CD4-positive, alpha-beta T cell treated with Interleukin-17A for 1 hour (primary cell): ENCODE data around the gene HOXA5.

ENCODE experiments used
- DNase-seq: peaks from one replicate; pipeline ENCODE4 v3.0.0-alpha.2; 2020

Gene HOXA5

DNA sequence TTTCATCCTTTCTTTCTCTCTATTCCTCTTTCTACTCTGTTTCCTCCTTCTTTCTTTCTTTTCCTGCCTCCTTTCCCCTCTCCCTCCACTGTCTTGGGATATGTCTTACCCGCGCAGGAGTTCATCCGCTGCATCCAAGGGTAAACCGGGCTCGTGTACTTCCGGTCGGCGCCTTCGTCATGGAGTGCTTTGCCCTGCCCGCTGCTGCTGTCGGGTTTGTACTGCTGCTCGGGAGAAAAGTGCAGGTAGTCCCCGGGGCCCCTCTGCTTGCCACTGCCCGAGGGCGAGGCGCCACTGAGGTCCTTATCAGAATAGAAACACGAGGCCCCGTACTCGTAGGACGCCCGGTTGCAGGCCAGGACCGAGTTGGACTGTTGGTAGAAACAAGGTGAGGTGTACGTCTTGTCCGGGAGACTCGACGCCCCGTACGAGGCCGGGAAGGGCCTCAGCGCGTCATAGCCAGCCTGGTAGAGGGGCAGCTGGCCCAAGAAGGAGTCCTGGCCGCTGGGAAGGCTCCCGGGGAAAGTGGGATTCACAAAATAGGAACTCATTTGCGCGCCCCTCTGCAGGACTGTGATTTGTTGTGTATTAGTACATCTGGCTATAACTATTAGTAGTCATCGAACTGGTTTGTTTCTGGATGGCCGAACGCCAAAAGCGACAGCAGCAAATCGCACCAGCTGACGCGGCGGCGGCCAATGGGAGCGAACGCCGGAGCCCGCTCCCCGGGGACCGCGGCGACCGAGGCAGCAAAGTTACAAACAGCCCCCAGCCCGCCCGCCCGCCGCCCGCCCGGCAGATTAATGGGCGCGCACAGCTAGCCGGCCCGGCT, 3.9 kb upstream of the HOXA5 start, which contains the start of gene HOXA6:
Gene HOXA6, minus strand, starts transcription at position 576 of the 832 bp plus-strand sequence. Its CDS starts 25 bp downstream, at position 551.
- no peak for DNase-seq

DNA sequence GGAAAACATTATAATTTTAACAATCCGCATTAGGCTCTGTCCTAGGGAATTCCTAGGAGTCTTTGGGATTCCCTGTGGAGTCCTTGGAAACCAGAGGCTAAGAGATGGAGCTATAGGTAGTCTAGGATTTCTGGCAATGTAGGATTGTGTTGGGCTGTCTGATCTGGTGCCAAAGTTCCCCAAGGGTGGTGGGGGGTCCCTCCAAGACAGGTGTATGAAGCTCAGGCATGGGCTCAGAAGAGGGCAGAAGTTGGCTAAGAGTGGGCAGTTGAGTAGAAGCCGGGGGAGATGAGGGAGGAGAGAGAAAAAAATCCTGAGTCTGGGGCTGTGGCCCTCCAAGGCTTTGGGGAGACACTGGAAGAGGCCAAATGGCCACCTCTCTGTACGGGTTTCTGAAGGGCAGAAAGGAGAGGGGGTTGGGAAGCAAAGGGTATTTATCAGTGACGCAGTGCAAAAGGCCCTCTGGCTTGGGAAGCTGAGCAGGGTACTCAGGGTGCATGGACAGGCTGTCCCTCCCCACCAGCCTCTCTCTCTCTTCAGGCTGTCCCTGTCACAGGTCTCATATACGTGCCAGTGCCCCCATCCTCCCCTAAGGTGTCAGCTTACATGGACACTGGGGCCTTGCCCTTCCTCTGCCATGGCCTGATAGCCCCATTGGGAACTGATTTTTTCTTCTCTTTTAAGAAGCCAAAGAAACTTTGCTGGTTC, 3.2 kb upstream of the HOXA5 start:
- no peak for DNase-seq

DNA sequence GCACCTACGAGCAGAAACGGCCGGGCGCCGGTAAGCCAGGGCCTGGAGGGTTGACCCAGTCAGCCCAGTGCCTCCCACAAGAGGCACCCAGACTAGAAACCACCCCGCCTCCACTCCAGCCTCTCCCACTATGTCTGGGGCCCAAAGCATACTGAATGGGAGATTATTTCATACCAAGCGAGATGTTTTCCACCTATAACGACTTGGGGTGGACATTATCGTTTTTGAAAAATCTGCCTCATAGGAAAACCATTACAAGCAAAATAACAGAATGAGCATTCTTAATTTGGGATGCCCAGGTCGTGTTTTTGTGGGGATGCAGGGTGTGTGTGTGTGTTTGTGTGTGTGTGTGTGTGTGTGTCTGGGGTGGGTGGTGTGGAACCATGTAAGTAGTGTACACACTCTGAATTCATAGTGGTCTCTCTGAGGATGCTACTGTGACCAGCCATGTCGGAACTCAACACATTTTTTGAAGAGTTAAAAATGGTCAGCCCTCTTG, 2.5 kb upstream of the HOXA5 start:
- DNase-seq = no peak

DNA sequence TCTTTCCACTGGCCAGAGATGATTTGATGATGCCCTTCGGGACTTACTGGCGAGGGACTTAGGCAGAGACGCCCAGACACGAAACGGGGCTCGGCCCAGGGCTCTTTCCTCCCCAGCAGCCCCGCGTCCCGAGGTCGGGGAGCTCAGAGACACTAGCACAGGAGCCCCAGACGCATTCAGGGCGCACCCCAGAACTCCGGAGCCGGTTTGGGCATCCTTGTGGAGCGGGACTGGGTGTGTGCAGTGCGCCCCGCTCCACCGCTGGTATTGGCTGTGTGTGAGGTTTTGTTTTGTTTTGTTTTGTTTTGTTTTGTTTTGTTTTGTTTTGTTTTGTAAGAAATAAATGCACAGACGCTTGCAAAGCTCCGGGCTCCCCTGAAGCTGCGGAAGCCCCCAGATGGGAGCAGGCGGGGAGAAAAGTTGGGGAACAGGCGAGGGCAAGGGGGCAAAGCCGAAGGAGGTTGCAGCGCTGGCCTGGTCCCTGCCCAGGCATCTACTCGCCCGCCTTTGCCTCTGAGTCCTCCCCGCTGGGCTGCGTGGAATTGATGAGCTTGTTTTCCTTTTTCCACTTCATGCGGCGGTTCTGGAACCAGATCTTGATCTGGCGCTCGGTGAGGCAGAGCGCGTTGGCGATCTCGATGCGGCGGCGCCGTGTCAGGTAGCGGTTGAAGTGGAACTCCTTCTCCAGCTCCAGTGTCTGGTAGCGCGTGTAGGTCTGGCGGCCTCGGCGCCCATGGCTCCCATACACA, 1.9 kb upstream of the HOXA5 start:
- DNase-seq = no peak

DNA sequence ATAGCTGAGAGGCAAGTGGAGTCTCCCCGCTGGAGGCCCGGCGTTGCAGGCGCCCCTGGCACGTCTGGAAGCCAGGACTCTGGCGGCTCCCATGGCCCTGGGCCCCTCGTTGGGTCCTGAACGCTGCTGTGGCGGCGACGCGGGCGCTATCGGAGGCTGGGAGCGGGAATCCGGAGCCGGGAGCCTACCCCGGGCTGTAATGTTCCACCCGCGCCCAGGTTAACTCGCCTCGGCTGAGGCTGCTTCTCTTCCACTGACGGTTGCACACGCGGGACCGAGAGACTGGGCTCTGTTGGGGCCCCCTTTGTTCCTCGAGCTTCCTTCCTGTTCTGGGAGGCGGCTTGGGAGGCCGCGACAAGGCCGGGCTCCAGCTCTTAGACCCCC, 1.3 kb upstream of the HOXA5 start:
- no peak for DNase-seq

DNA sequence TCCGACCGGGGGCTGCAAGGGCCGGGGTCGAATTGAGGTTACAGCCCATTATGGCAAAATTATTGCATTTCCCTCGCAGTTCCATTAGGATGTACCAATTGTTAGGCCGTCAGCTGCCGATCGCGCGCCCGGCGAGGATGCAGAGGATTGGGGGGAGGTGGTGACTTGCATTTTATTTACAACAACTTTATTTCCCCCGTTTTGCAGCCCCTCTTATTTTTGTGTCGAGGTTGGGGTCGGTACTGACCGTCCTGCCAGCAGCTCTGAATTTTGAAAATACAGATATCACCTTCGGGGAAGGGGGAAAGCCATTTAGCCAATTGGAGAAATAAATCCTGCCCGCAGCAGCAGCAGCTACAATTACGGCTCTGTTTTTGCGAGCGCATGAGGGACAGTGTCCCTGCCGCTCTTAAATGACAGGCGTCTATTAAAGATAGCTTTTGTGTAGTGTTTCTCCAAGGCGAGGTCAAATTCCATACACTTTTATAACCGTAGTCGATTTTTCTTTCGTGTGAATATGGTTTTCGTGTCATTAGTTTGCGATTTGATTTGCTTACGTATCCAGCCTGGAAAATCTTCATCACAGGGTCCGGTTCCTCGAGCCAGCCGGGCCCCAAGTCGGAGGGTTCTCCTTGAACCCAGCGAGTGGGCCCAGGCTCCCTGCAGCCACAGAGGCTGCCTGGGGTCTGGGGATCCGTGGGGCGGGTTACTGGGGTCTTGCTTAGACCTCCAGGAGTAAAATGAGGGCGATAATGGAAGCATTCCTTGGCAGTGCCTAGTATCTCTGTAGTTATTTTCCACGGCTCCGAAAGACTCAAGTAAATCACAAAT, 684 bp upstream of the HOXA5 start:
- DNase-seq = no peak

DNA sequence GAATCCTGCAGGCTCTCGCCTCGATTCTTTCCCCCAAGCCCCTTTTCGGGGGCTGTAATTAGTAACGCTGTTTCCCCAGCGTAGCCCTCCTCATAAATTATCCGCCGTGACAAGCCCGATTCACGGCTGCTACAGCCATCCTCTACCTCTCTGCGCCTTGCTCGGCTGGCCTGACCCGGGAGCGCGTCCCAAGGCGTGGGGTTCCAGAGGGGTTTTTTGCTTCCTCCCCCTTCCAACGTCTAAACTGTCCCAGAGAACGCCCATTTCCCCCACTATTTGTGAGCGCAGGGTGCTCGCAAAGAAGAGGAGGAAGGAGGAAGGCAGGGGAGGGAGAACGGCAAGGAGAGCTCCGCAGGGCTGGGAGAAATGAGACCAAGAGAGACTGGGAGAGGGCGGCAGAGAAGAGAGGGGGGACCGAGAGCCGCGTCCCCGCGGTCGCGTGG, 880 bp downstream of the HOXA5 start:
- no peak for DNase-seq

DNA sequence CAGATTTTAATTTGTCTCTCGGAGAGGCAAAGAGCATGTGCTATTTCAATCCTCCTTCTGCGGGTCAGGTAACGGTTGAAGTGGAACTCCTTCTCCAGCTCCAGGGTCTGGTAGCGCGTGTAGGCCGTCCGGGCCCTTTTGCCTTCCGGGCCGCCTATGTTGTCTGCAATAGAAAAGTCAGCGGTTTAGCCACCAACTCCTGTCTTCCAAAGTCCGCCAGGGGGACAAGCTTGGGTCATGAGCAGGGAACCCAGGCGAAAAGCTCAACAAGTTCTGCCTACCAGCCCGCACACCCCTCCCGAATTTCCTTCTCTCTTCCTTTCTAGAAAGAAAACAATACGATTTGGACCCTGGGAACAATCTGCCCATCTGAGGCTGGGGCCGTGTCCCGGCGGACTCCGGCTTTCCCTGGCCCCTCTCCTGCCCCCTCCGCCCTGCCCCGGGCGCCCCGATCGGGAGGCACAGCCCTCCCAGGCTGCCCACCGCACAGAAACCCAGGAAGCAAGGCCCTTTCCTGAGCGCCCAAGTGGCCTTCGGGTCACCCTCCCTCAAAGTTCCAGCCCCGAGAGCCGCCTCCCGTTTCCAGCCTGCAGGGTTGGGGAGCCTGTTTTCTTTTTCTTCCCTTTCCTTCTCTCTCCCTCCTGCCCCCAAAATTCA, 1.4 kb downstream of the HOXA5 start:
- DNase-seq = no peak

DNA sequence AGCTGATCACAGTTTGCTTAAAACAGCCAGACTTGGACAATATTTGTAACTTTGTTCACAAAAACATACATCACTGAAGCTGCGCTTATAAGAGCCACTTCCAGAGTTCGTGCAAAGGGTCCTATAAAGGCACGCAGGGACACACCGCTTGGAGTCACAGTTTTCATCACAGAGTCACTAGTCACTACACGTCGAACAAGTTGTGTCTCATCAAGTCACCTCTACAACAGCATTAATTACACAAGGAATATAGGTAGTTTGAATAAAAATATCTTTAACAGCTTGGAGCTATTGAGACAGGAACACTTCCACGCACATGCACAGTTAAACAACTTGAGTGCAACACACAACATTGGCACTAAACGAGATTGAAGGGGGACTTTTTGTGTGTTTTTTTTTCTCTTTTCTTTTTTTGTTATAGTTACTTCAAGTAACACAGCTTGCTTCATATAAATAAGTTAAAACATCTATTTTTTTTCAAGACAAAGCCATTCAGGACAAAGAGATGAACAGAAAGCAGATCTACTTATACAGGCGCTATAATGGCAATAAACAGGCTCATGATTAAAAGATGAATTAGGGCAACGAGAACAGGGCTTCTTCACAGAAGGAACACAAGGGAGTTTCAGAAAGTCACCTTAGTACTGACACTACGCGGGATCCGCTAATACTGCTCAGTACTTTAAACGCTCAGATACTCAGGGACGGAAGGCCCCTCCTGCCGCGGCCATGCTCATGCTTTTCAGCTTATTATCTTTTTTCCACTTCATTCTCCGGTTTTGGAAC, 2.2 kb downstream of the HOXA5 start:
- no peak for DNase-seq

DNA sequence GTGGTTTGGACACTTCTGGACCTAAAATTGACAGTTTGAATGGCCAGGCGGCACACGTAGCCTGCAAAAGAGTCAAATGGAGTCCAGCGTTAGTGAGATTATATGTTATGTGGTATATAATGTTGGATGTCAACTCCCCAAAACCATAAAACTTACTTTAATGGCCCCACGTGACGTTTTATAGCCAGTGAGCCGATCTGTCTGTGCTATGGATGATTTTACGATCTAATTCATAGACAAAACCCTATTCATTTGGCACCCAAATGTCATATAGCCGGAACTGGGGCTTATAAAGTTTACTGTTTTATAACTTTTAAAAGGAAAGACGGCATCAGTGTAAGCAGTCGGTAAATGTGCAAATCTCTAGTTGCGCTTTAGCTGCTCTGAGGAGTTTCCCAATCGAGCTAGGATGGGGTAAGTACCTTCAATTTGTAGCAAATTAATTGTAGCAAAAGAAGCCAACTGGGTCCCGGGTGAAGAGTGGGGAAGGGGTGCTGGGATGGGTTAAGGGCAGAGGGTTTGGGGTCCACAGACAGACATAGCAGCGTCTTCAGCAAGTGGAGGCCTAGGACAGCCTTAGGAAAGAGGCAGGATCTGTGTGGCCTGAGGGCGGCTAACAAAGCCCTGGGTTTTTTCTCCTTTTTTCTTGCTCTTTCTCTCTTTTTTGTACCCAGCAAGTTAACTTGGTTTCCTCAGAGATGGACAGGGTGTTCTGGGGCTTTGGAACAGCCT, 3.2 kb downstream of the HOXA5 start:
- no peak for DNase-seq

DNA sequence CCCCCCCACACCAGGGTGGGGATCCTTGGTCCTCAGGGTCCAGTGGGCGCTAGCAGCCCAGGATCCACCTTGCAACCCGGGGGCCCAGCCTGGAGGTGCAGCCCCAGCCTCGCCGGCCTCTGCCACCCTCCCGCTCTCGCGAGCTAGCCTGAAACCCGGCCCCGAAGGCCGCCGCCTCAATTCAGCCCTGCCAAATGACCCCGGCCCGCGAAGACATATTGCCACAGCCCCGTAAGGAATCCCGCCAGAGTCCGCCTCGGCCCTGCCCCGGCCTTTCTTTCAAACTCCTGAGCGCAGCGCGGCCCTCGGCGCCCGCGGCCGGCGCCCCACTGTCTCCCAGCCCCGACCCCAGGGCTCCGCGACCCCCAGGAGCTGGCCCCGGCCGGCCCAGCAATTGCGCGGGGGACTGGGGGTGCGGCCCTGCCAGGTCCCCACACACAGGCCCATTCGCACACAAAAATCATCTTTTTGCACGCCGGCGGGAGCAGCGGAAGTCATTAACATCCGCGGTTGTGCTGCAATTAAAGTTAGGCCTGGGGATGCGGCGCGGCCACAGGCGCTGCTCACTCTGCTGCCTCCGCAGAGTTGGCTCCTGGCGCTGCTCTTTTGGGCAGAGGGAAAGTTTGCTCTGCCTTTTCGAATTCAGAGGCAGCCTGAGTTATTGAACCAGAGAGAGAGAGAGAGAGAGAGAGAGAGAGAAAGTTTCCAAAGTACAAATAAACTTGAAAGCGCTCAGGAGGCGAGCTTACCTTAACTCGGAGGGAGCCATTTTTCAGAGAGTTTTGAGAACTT, 4.0 kb downstream of the HOXA5 start:
- DNase-seq = no peak

DNA sequence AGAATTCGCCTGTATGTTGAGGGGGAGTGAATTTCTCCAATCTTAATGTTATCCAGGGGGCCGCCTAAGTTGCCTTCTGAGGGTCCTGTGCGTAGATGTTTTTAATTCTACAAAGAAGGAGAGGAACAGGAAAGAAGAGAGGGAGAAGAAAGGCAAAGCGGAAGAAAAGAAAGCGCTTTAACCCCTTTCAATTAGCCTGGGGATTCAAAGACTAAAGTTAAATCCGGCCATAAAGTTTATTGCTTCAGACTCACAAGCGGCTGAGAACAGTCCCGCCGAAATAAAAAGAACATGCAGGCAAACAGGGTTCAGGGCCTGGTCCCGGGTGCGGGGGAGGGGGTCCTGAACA, 4.5 kb downstream of the HOXA5 start:
- no peak for DNase-seq

DNA sequence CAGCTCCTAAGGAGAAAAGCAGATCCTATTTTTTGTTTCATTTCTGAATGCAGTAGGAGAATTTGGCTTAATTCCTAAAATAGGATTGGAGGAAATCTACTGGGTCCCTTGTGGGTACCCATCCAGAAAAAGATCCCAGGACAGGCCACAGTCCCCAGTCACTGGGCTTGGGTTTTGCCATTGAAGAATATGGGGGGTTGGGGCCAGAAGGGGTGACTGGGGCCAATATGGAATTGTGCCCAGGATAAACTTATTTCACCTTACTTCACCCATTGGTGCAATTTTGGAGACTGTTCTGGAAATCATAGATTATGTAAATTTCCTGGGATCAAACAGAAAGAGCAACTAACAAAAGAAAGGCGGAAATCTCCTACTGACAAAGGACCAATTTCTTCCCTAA, 5.0 kb downstream of the HOXA5 start:
- DNase-seq = no peak

DNA sequence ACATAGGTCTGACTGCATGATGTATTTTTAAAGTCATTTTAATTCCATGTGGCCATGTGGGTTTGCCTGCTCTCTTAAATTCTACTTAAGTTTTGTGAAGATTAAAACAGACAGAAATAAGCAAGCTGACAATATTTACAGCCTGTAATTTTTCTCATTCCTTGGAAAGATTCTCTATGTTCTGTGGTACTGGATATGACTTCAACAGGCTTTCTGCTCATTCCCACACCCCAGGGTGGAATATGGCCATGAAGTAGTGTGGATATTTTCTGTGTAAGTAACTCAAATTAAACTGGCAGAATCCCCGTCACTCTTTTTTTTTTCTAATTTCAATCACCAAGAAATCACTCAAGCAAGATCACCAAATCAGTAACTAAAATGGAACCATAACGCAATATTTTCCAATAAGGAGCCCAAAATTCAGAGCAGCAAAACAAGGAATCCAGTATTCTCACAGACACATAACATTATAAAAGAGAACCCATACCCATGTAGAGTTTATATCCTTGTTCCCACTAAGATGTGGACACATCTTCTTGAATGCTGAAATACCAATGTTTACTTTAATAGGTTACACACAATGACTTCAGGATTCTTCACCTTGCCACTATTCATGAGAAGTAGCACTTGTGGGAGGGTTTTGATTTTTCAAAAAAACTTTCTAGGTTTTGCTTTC, 5.7 kb downstream of the HOXA5 start:
- no peak for DNase-seq

DNA sequence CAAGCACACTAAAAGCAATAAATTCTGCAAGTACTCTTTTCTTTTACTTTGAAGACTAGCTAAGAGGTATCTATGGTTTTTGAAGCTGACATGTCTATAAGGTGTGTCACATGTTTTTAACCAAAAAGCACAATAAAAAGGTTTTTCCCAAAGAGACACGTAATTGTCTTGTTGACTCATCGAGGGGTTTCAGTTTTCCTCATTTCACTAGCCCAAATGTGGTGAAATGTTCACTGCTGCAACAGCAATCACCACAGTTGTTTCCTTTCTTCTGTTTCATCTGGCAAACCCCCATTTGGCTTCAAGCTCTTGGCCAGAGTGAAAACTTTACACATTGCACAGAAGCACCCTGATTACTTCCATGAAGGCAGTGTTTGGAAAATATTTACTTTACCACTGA, 9.1 kb downstream of the HOXA5 start:
- no peak for DNase-seq

DNA sequence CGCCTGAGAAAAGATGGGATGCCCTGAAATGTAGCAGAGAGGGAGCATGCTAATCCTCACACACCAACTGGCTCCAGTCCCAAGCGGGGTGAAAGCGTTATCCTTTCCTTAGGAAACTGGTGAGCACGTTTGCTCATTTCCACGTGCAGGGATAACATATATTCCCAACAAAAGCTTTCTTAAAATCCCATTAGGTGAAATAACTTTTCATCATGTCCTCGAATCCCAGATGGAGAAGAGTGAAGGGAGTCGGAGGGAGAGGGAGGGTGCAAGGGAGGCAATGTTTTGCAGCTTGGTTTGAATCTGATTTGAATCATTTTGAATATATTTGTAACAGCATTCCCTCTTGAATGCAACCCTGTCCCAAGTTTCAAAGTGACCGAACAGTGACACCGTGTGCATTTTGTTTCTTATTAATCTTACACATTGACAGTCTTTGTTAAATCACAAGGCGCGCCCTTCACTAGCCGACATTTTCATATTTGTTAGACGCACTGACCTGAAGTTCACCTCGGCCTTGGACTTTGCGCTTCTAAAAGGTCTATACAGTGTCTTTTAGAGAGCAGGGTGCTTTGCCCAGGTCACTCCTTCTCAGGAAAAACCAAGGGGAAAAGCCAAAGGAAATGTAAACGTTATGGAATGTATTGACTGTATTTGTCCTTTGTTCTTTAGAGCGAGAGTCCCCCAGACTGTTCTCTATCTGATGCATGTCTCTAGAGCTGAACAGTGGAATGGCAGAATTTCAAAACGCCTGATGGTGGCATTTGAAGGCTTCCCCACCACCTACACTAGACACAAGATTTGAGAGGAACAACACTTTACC, 9.9 kb downstream of the HOXA5 start:
- no peak for DNase-seq

DNA sequence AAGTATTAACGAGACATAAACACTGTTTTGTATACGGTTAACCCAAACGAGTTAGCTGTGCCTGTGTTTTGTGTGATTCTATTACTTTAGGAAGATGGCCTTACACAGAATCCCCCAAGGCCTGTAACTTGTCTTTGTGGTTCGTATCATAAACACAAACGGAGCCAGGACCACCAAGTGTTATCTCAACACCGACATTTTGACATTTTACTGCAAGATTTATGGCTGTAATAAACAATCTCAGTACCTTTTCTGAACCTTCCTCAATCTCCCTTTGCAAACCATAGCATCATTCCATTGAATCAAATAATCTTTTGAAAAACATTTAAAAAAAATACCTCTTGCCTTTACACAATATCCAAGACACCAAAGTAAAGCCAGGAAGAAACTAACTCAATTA, 10.5 kb downstream of the HOXA5 start:
- no peak for DNase-seq

DNA sequence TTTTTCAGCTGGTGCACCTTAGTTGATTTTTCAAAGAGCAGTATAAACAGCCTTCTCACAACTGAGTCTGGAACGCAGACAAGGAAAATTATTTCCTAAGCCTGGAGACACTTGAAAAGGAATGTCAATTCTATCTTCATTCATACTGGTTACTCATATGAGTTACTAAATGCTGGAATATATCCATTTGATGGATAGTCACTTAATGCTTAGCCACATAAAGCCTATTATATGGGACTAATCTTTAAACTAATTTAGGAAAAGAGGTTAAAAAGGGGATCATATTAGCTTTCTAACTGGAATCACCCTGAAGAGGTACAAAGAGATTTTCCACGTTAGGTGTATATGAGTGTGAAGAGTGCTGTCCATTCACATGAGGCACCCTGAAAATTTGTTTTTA, 11.3 kb downstream of the HOXA5 start:
- DNase-seq = no peak
